ENCODE measurements around the gene PDE1C.
"Not testable (repeated sequence)": the region's sequence is repeated elsewhere in the genome, so short reads cannot be mapped to it uniquely, and the experiment has no call there.

- TF ChIP-seq, protein P1, sequence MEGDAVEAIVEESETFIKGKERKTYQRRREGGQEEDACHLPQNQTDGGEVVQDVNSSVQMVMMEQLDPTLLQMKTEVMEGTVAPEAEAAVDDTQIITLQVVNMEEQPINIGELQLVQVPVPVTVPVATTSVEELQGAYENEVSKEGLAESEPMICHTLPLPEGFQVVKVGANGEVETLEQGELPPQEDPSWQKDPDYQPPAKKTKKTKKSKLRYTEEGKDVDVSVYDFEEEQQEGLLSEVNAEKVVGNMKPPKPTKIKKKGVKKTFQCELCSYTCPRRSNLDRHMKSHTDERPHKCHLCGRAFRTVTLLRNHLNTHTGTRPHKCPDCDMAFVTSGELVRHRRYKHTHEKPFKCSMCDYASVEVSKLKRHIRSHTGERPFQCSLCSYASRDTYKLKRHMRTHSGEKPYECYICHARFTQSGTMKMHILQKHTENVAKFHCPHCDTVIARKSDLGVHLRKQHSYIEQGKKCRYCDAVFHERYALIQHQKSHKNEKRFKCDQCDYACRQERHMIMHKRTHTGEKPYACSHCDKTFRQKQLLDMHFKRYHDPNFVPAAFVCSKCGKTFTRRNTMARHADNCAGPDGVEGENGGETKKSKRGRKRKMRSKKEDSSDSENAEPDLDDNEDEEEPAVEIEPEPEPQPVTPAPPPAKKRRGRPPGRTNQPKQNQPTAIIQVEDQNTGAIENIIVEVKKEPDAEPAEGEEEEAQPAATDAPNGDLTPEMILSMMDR (IDR thresholded peaks at IDR 0.05): not testable (repeated sequence)
- not testable (repeated sequence) for TF ChIP-seq POLR2A (IDR thresholded peaks at IDR 0.05)
Measured at GRCh38 chr7:32013471-32013870, 56.7 kb downstream of the PDE1C start.
